ENCODE data around the gene RNF126.

RNF126 gene

GRCh38 chr19:661427-662196 lies 1.4 kb downstream of the RNF126 start:
- peak; percentile 67 to 71 for DNase-seq

DNA sequence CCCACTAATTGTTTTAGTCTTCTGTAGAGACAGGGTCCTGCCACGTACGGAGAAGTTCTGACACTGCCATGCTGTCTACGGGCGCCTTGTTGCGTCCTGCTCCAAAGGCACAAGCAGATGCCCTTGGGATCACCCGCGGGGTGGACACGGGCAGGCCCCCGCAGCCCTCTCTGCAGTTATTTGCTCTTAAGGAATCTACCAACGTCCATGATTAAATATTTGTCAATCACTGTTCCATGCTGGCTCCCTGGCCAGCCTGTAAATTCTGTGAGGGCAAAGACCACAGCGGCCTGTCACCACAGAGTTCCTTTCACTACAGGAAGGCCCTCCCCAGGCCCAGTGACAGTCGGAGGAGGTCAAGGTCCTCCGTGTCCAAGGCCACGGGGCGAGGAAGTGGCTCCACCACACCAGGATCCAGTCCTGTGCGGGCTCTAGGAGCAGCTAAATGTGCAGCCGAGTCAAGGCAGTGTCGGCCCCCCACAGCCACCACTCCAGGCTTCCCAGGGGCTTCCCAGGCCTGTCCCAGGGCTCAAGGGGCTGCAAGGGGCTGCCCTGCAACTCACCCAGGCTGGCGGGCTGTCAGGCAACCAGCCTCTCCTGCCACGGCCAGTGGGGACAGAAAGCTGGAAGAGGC lies 2.1 kb downstream of the RNF126 start:
- DNase-seq = peak in 1 of 2 donors; percentile 32

GRCh38 chr19:658916-659839 lies 3.8 kb downstream of the RNF126 start:
- peak in 1 of 2 donors; percentile 38 for DNase-seq

- no peak for DNase-seq
Observed at GRCh38 chr19:658059-658839, 4.8 kb downstream of the RNF126 start.

DNA sequence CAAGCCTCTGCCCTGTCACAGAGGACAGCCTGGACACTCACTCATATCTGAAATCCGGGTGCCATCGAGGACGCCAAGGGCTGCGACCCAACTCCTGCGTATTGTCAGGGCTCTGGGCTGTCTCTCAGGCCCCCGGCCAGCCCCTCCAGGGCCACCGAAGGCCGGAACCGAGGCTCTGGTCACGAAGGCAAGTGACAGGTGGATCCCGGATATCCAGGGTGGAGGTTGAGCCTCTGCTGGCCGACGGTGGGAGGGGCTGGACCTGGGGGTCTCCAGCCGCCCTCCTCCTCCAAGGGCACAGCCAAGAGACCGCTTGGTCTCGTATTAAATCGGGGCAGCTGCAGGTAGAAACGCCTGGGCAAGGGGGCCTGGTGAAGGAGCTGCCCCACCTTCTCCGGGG lies 5.4 kb downstream of the RNF126 start:
- no peak for DNase-seq

DNA sequence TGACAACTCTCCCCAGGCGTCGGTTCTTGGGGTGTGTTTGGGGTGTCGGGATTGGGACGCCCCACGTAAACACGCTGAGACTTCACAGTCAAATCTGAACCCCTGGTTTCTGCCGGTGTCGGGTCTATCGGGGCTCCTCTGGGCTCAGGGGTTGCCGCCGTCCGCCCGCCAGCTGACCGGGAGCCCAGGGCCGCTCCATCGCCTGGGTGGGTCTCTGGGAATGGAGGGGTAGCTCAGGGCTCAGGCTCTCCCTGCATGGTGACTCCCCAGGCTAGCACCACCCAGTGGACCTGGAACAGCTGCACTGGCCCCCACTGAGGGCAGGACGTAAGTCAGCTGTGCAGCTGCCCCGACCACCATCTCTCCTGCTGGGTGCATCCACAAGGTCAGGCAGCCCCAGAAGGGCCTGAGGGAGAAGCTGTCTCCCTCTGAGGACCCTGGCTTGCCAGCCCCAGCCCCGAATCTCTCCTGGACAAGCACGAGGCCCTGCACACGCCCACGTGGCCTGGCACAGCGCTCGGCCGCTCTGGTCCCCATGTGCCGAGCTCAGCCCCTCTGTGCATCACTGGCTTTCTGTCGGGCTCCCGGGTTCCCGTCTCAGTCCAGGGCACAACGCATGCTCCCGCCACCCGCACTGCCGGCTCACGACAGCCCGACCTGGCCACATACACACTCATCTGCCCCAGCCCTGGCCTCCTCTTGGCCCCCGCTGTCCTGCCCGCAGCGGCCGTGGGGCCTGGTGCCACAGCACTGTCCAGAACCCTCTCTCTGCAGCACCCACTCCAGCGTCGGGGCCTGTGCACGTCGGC lies 6.1 kb downstream of the RNF126 start:
- DNase-seq = no peak

- DNase-seq = no peak
Observed at GRCh38 chr19:655691-656090, 7.3 kb downstream of the RNF126 start.

DNA sequence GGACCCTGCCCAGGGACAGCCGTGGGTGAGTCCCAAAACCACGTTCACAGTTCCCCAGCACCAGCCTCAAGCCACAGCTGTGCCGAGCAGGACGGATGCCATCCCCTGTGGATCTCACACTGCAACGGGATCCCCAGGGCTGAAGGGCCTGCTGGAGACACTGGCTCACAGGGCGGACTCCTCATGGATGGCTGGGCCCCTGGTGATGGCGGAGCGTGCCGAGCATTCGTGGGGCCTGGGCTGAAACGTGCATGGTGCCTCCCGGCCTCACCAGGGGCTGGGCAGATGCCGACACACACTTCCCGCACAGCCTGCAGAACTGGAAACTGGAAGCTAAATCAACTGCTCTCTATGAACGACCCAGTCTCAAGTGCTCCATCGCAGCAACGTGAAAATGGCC lies 9.6 kb downstream of the RNF126 start:
- DNase-seq = no peak

GRCh38 chr19:652467-653389 lies 10.3 kb downstream of the RNF126 start:
- no peak for DNase-seq

- DNase-seq = no peak
Observed at GRCh38 chr19:651991-652390, 11.0 kb downstream of the RNF126 start.

GRCh38 chr19:651114-651818 lies 11.7 kb downstream of the RNF126 start:
- DNase-seq = no peak

DNA sequence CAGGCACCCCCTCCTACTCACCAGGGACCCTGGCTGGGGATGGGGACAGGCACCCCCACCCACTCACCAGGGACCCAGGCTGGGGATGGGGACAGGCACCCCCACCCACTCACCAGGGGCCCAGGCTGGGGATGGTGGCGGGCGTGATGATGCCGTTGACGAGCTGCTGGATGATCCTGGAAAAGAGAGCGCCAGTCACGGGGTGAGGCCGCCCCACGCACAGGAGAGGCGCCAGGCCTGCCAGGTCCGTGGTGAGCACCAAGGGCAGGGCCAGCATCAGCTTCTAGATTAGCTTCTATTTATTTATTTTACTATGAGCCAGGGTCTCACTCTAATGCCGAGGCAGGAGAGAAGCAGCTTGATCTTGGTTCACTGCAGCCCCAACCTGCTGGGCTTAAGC lies 12.9 kb downstream of the RNF126 start:
- DNase-seq = no peak

GRCh38 chr19:648904-649801 lies 13.9 kb downstream of the RNF126 start:
- no peak for DNase-seq

DNA sequence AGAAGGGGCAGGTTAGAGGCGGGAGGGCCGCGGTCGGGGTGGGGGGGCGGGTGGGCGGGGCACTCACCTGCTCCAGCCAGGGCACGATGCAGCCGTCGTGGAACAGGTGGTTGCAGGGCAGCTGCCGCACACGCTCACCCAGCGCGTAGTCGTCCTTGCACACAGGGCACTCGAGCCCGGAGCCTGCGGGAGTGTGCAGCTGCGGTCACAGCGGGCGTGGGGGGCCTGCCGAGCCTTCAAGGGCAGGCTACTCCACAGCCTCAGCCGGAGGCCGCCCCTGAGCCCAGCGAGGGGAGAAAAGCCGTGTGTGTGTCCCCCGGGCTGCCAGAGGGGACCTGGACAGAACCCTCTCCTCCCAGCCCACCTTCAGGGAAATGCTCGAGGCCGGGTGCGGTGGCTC lies 14.7 kb downstream of the RNF126 start:
- no peak for DNase-seq

DNA sequence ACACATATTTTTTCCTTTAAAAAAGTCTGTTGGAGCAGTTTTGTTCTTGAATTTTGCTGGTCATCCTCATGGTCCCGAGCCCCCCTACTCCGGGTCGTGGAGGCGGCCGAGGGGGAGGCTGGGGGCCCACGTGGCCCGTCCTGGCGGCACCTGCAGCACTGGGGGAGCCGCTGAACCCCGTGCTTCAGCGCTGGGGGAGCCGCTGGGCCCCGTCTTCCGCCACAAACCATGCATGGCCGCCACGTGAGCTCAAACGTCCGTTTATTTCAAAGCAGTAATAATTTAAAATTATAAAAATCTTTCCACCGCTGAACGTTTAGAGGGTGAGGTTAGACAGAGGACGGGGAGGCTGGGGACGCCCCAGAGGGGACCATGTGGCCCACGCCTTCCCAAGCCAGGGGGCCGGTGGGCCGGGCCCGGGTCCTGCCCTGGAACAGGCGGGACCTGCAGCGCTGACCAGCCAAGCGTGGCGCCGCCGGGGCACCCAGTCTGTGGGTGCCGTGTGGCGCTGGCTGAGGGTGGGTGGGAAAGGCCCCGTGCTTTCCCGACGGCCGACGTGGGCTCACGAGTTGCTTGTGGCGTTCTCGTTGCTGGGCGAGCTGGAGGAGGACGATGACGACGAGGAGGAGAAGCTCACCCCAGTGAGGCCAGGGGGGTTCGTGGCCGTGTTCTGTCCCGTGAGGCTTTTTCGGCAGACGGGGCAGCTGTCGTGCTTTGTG lies 15.3 kb downstream of the RNF126 start:
- no peak for DNase-seq

DNA sequence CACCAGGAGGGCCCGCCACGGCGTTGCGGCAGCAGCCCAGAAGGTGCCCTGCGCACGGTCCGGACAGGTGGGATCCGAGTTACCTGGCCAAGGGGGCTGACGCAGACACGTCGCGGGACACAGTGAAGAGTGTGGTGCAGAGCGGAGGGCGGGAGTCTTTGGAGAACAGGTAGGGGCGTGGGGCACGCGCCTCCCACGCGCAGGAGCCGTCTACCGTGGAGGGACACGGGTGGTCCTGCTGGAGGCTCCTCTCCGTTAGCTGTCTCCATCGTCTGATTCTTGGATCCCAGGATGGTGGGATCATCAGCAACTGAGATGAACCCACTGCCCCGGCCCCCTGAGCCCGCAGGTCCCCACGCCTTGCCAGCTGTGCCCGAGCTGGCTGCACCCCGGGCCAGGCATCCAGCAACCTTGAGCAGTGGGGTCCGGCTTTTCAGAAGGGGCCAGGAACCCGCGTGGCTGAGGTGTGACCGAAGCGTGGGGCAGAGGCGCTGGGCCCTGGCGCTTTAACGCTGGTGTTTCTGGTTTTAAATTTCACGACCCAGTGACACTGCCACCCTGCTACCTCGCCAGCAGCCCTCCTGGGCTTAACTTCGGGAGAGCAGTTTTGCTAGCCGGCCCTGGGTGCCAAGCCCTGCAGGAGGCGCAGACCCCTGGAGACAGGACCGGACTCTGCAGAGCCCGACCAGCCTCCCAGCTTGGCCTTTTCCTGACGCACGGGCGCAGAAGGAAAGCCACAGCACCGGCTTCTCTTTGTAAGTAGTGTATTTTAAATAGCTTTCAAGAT lies 16.0 kb downstream of the RNF126 start:
- no peak for DNase-seq

All from stimulated activated CD4-positive, alpha-beta T cell treated with anti-CD3 and anti-CD28 coated beads, Interleukin-2, amount 100 ng/mL, for 24 hours (primary cell).